Measurements from ENCODE around the gene TLCD2. TPM values are rescaled to one million over a fixed set of nuclear protein-coding genes. Genes with fewer than 3 reads are reported as not detected.
"Not testable (repeated sequence)": the region's sequence is repeated elsewhere in the genome, so short reads cannot be mapped to it uniquely, and the experiment has no call there.

Gene TLCD2
- total RNA-seq, 2 donors from 2014 or later: 2.3 TPM

GRCh38 chr17:1711804-1712203 lies 1.6 kb upstream of the TLCD2 start:
- H3K4me3 ChIP-seq: no peak overlapping the region
- H3K36me3 ChIP-seq: peaks cover 0 to 15% of the 10 kb centered on the region in 2 donors
- no peaks in the 10 kb centered on the region for H3K9me3 ChIP-seq
- no peak overlapping the region for H3K27ac ChIP-seq
- no peaks in the 10 kb centered on the region for H3K27me3 ChIP-seq (replicated peaks; ENCODE audit: insufficient read depth)
- H3K4me1 ChIP-seq (replicated peaks): peaks cover 10% of the 10 kb centered on the region
- TF ChIP-seq POLR2A (IDR thresholded peaks at IDR 0.05) (no peak), CTCF (IDR thresholded peaks at IDR 0.05) (no peak), POLR2AphosphoS5 (IDR thresholded peaks at IDR 0.05) (no peak)
- intact Hi-C loops (cut with DNase I): loop anchor here (5.0 to 10.0 kb wide), 2 partner anchors 40 to 137 kb away; no protein-coding TSS in a partner anchor
- no peak for DNase-seq (ENCODE audit: low spot score)
- WGBS: 81% methylated on average over 4 of the region's 4 CpGs

- Histone ChIP-seq H3K27me3 (replicated peaks; ENCODE audit: insufficient read depth) (no peaks in the 10 kb centered on the region), H3K4me3 (peak overlapping the region; percentile 71 to 88), H3K36me3 (peaks cover 0 to 15% of the 10 kb centered on the region in 2 donors), H3K4me1 (replicated peaks) (peaks cover 10% of the 10 kb centered on the region), H3K27ac (peak overlapping the region; percentile 77 to 81), H3K9me3 (no peaks in the 10 kb centered on the region)
- 34% methylated on average over 14 of the region's 14 CpGs for WGBS
- DNase-seq (ENCODE audit: low spot score): no peak
- TF ChIP-seq POLR2A (IDR thresholded peaks at IDR 0.05) (no peak), CTCF (IDR thresholded peaks at IDR 0.05) (no peak), POLR2AphosphoS5 (IDR thresholded peaks at IDR 0.05) (no peak)
- intact Hi-C loops (cut with DNase I): loop anchor here (5.0 to 10.0 kb wide), 2 partner anchors 39 to 136 kb away; no protein-coding TSS in a partner anchor
Measured at GRCh38 chr17:1710807-1711553, 803 bp upstream of the TLCD2 start.

GRCh38 chr17:1709403-1709951 lies 700 bp downstream of the TLCD2 start:
- H3K36me3 ChIP-seq: peaks cover 0 to 15% of the 10 kb centered on the region in 2 donors
- WGBS: 11% methylated on average over 16 of the region's 16 CpGs
- no peak for DNase-seq (ENCODE audit: low spot score)
- peak overlapping the region; percentile 77 to 81 for H3K27ac ChIP-seq
- no peaks in the 10 kb centered on the region for H3K27me3 ChIP-seq (replicated peaks; ENCODE audit: insufficient read depth)
- intact Hi-C loops (cut with DNase I): no loop called here
- H3K9me3 ChIP-seq: no peaks in the 10 kb centered on the region
- TF ChIP-seq POLR2AphosphoS5 (IDR thresholded peaks at IDR 0.05) (no peak), POLR2A (IDR thresholded peaks at IDR 0.05) (no peak), CTCF (IDR thresholded peaks at IDR 0.05) (no peak)
- H3K4me1 ChIP-seq (replicated peaks): peaks cover 10% of the 10 kb centered on the region
- peak overlapping the region; percentile 71 to 88 for H3K4me3 ChIP-seq

- 96% methylated on average over 10 of the region's 10 CpGs for WGBS
- H3K9me3 ChIP-seq; H3K4me1 ChIP-seq (replicated peaks); intact Hi-C loops (cut with DNase I); H3K27ac ChIP-seq; H3K27me3 ChIP-seq (replicated peaks; ENCODE audit: insufficient read depth); DNase-seq (ENCODE audit: low spot score); H3K4me3 ChIP-seq: not testable (repeated sequence)
- H3K36me3 ChIP-seq: peaks cover 0 to 15% of the 10 kb centered on the region in 2 donors
Measured at GRCh38 chr17:1708791-1709346, 1.3 kb downstream of the TLCD2 start.

- H3K27me3 ChIP-seq (replicated peaks; ENCODE audit: insufficient read depth): no peaks in the 10 kb centered on the region
- intact Hi-C loops (cut with DNase I): no loop called here
- no peaks in the 10 kb centered on the region for H3K36me3 ChIP-seq
- TF ChIP-seq POLR2A (IDR thresholded peaks at IDR 0.05) (no peak), POLR2AphosphoS5 (IDR thresholded peaks at IDR 0.05) (no peak), CTCF (IDR thresholded peaks at IDR 0.05) (no peak)
- WGBS: 86% methylated on average over 5 of the region's 5 CpGs
- no peaks in the 10 kb centered on the region for H3K9me3 ChIP-seq
- H3K27ac ChIP-seq: no peak overlapping the region
- no peak for DNase-seq (ENCODE audit: low spot score)
- no peaks in the 10 kb centered on the region for H3K4me1 ChIP-seq (replicated peaks)
- H3K4me3 ChIP-seq: no peak overlapping the region
Measured at GRCh38 chr17:1707107-1707506, 3.1 kb downstream of the TLCD2 start.

Measured in prostate gland (tissue), 2 donors.